Smooth muscle cell (in vitro differentiated cells): ENCODE measurements around the gene ST8SIA1. TPM values are rescaled to one million over a fixed set of nuclear protein-coding genes. Genes with fewer than 3 reads are reported as not detected.

Source experiments
- DNase-seq: peaks from one replicate; lab custom pipeline; 2025; ENCODE audit not compliant: unreplicated experiment; lab: John Stamatoyannopoulos, UW
- H2AFZ ChIP-seq: fragments of 200-600 bp; sonication (generic); 2 replicates; pipeline ENCODE4 v1.6.0; 2016; ENCODE audit warnings: antibody characterized with exemption, low read depth, mild to moderate bottlenecking
- H3F3A ChIP-seq: fragments of 200-600 bp; sonication (generic); 2 replicates; pipeline ENCODE4 v1.6.0; 2017; ENCODE audit warnings: antibody characterized with exemption, low read depth
- H3K27ac ChIP-seq: fragments of 200-600 bp; sonication (generic); 2 replicates; pipeline ENCODE4 v1.5.1; 2016; ENCODE audit warnings: low read depth, mild to moderate bottlenecking
- H3K27me3 ChIP-seq: fragments of 200-600 bp; sonication (generic); 2 replicates; pipeline ENCODE4 v1.6.1; 2016; ENCODE audit warnings: low read depth, mild to moderate bottlenecking
- H3K36me3 ChIP-seq: fragments of 200-600 bp; sonication (generic); 2 replicates; pipeline ENCODE4 v1.5.1; 2016; ENCODE audit warnings: low read depth
- H3K4me1 ChIP-seq: fragments of 200-600 bp; sonication (generic); 2 replicates; pipeline ENCODE4 v1.5.1; 2016; ENCODE audit warnings: low read depth
- H3K4me2 ChIP-seq: fragments of 200-600 bp; sonication (generic); 2 replicates; pipeline ENCODE4 v1.6.0; 2016; ENCODE audit warnings: mild to moderate bottlenecking
- H3K4me3 ChIP-seq: fragments of 200-600 bp; sonication (generic); 2 replicates; pipeline ENCODE4 v1.5.1; 2016; ENCODE audit warnings: mild to moderate bottlenecking
- H3K79me2 ChIP-seq: fragments of 200-600 bp; sonication (generic); 2 replicates; pipeline ENCODE4 v1.6.0; 2016; ENCODE audit warnings: low read depth, mild to moderate bottlenecking
- H3K9ac ChIP-seq: fragments of 200-600 bp; sonication (generic); 2 replicates; pipeline ENCODE4 v1.6.0; 2016; ENCODE audit warnings: low read depth
- H3K9me3 ChIP-seq: fragments of 200-600 bp; sonication (generic); replicated peaks from 2 replicates; pipeline ENCODE4 v1.5.1; 2016; ENCODE audit warnings: low read depth
- H4K20me1 ChIP-seq: fragments of 200-600 bp; sonication (generic); 2 replicates; pipeline ENCODE4 v1.6.0; 2016; ENCODE audit warnings: low read depth
- CTCF ChIP-seq: fragments of 200-600 bp; sonication (generic); IDR thresholded peaks from 2 replicates; pipeline ENCODE4 v1.5.1; 2017; ENCODE audit warnings: borderline replicate concordance, mild to moderate bottlenecking, antibody characterized with exemption; ENCODE audit not compliant: insufficient read depth, poor library complexity, severe bottlenecking
- WGBS: methylation state at CpG from one replicate; pipeline ENCODE4 v1.1.7; 2016; ENCODE audit warnings: low lambda C conversion rate; 5-methylcytosine and 5-hydroxymethylcytosine counted together
- polyA plus RNA-seq: library from polyadenylated mRNA; unstranded; fragments of >200 nt; fragmentation: Nextera tagmentation; extraction: Ambion mirVana; gene quantifications from 2 replicates; pipeline ENCODE4 v1.2.1, GENCODE V29; 2016
- total RNA-seq: library from RNA; depleted of rRNA; stranded (reverse); fragments of >200 nt; gene quantifications from 2 replicates; pipeline ENCODE4 v1.2.3, GENCODE V29; 2014

ST8SIA1 gene
- total and polyA plus RNA-seq, 2 experiments from 2014 or later, result 3.7 to 5.3 TPM

DNA sequence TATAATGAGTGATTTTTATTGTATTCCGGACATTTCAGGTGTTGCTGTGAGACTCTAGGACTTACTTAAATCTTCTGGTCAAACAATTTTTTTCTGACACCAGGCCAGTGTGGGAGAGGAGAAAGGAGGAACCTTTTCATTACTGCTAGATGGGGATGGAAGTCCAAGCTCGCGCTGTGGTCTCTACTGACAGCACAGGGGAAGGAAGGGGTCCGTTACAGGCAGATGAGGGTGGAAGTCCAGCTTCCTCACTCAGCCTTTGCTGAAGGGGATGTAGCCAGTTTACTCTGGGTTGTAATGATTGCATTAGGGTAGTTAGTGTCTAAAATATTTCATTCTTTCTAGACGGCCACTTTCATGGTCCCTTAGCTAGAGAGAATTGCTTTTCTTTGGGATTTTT, 26.3 kb upstream of the ST8SIA1 start:
- Histone ChIP-seq H2AFZ (no peak overlapping the region), H3K27me3 (no peaks in the 10 kb centered on the region), H3F3A (no peaks in the 10 kb centered on the region), H3K4me2 (no peak overlapping the region), H3K4me1 (no peaks in the 10 kb centered on the region), H3K4me3 (no peak overlapping the region), H3K79me2 (no peaks in the 10 kb centered on the region), H3K9ac (no peak overlapping the region), H3K27ac (no peak overlapping the region), H3K36me3 (no peaks in the 10 kb centered on the region), H4K20me1 (no peaks in the 10 kb centered on the region), H3K9me3 (no peaks in the 10 kb centered on the region)
- 88% methylated on average over 5 of the region's 5 CpGs for WGBS
- DNase-seq, result no peak
- TF ChIP-seq CTCF, result no peak

DNA sequence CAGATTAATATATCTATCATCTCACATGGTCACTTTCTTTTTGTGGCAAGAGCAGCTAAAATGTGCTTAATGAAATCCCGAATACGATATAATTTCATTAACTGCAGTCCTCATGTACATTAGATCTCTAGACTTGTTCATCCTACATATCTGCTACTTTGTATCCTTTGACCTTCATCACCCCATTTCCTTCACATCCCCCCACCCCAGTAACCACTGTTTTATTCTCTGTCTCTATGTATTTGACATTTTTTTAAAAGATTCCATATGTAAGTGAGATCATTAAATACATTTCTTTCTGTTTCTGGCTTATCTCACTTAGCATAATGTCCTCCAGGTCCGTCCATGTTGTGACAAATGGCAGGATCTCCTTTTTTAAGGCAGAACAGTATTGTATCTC, 23.0 kb upstream of the ST8SIA1 start:
- Histone ChIP-seq H3K4me1 (no peaks in the 10 kb centered on the region), H2AFZ (no peak overlapping the region), H3K27me3 (no peaks in the 10 kb centered on the region), H3F3A (no peaks in the 10 kb centered on the region), H3K27ac (no peak overlapping the region), H3K36me3 (no peaks in the 10 kb centered on the region), H3K9me3 (no peaks in the 10 kb centered on the region), H3K4me2 (no peak overlapping the region), H4K20me1 (no peaks in the 10 kb centered on the region), H3K9ac (no peak overlapping the region), H3K4me3 (no peak overlapping the region), H3K79me2 (no peaks in the 10 kb centered on the region)
- DNase-seq, result no peak
- 98% methylated on average over 3 of the region's 3 CpGs for WGBS
- no peak for TF ChIP-seq CTCF

GRCh38 chr12:22356231-22356630, 21.7 kb upstream of the ST8SIA1 start:
- H3K9me3 ChIP-seq, result no peaks in the 10 kb centered on the region
- 100% methylated on average over 1 of the region's 1 CpG for WGBS
- no peaks in the 10 kb centered on the region for H3K27me3 ChIP-seq
- no peaks in the 10 kb centered on the region for H3K4me1 ChIP-seq
- no peak overlapping the region for H2AFZ ChIP-seq
- no peak overlapping the region for H3K4me3 ChIP-seq
- H3K27ac ChIP-seq, result no peak overlapping the region
- no peaks in the 10 kb centered on the region for H3K36me3 ChIP-seq
- TF ChIP-seq CTCF, result no peak
- no peaks in the 10 kb centered on the region for H3K79me2 ChIP-seq
- H3K4me2 ChIP-seq, result no peak overlapping the region
- DNase-seq, result no peak
- H3K9ac ChIP-seq, result no peak overlapping the region
- no peaks in the 10 kb centered on the region for H3F3A ChIP-seq
- no peaks in the 10 kb centered on the region for H4K20me1 ChIP-seq

DNA sequence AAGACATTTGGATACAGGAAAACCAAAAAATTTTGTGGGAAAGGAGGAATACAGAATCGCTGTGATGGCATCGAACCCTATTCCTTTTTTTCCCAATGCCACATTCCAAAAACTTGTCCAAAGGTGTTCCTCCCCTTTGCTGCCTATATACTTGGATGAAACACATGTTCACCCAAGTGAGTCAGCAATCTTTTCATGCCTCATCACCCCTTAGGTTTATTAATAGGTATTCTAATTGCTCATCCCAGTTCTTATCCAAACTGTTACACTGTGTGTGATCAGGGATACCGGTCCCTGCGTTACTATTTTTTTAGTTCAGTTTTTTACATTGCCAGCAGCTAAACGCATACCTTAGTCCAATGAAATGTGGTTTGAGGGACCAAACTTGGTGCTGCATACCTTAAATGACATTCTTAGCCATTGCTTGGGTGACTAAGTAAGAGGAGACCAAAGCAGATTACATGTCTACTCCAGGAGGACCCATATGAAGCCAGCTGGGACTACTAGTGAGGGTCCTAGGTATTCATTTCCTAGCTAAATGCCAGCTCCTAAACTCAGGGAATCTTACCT, 20.6 kb upstream of the ST8SIA1 start:
- WGBS, result 94% methylated on average over 5 of the region's 5 CpGs

More for the DNA sequence above, 20.6 kb upstream of the ST8SIA1 start:
- Histone ChIP-seq H3K4me2 (no peak overlapping the region), H3K27me3 (no peaks in the 10 kb centered on the region), H3K9ac (no peak overlapping the region), H3K4me3 (no peak overlapping the region), H3K27ac (no peak overlapping the region), H2AFZ (no peak overlapping the region), H3K4me1 (no peaks in the 10 kb centered on the region), H3K36me3 (no peaks in the 10 kb centered on the region), H3K9me3 (no peaks in the 10 kb centered on the region), H4K20me1 (no peaks in the 10 kb centered on the region), H3K79me2 (no peaks in the 10 kb centered on the region), H3F3A (no peaks in the 10 kb centered on the region)
- no peak for TF ChIP-seq CTCF
- DNase-seq, result no peak
